SW480 (cell line): Measurements from ENCODE around the gene DMD.
"Not testable (repeated sequence)": the region's sequence is repeated elsewhere in the genome, so short reads cannot be mapped to it uniquely, and the experiment has no call there.

Experiments used
- DNase-seq: peaks from one replicate; pipeline ENCODE4 v3.0.0-alpha.2; 2016; ENCODE audit warnings: low spot score

Gene DMD

GRCh38 chrX:33211356-33212260 is at the start of gene DMD:
Gene DMD, minus strand, starts transcription at chrX:33211549. Its CDS starts 237 bp downstream, at chrX:33211312.
- peak; percentile 5 for DNase-seq

GRCh38 chrX:33252306-33252825 is 41.0 kb upstream of the DMD start:
- no peak for DNase-seq

- no peak for DNase-seq
Observed at GRCh38 chrX:33218819-33219218, 7.5 kb upstream of the DMD start.

GRCh38 chrX:33210156-33210555 is 1.2 kb downstream of the DMD start:
- DNase-seq = no peak

- DNase-seq = no peak
Observed at GRCh38 chrX:33207056-33207455, 4.3 kb downstream of the DMD start.

- no peak for DNase-seq
Observed at GRCh38 chrX:33205321-33205720, 6.0 kb downstream of the DMD start.

- DNase-seq = no peak
Observed at GRCh38 chrX:33204889-33205288, 6.5 kb downstream of the DMD start.

- no peak for DNase-seq
Observed at GRCh38 chrX:33198561-33199279, 12.6 kb downstream of the DMD start.

GRCh38 chrX:33195698-33196097 is 15.7 kb downstream of the DMD start:
- DNase-seq = no peak

- DNase-seq = no peak
Observed at GRCh38 chrX:33194876-33195433, 16.4 kb downstream of the DMD start.

GRCh38 chrX:33194289-33194688 is 17.1 kb downstream of the DMD start:
- DNase-seq = no peak

GRCh38 chrX:33190016-33190415 is 21.3 kb downstream of the DMD start:
- no peak for DNase-seq

GRCh38 chrX:33188881-33189280 is 22.5 kb downstream of the DMD start:
- no peak for DNase-seq

- DNase-seq = no peak
Observed at GRCh38 chrX:33188286-33188685, 23.1 kb downstream of the DMD start.

- not testable (repeated sequence) for DNase-seq
Observed at GRCh38 chrX:33184803-33185202, 26.5 kb downstream of the DMD start.

GRCh38 chrX:33183361-33183760 is 28.0 kb downstream of the DMD start:
- DNase-seq = peak; percentile 2

- DNase-seq = no peak
Observed at GRCh38 chrX:33178690-33179089, 32.7 kb downstream of the DMD start.

- DNase-seq = no peak
Observed at GRCh38 chrX:33178218-33178617, 33.1 kb downstream of the DMD start.

GRCh38 chrX:33175201-33175600 is 36.1 kb downstream of the DMD start:
- no peak for DNase-seq

GRCh38 chrX:33171041-33171440 is 40.3 kb downstream of the DMD start:
- DNase-seq = no peak

- DNase-seq = no peak
Observed at GRCh38 chrX:33161829-33162228, 49.5 kb downstream of the DMD start.

- DNase-seq = no peak
Observed at GRCh38 chrX:33160273-33160672, 51.1 kb downstream of the DMD start.
